ENCODE measurements around the gene TENM3.
"Not testable (repeated sequence)": the region's sequence is repeated elsewhere in the genome, so short reads cannot be mapped to it uniquely, and the experiment has no call there.

Gene TENM3

GRCh38 chr4:182351485-182351884 is 108.3 kb downstream of the TENM3 start:
- H3K79me2 ChIP-seq (ENCODE audit: control insufficient read depth, insufficient read depth, low read length, unreplicated experiment), result no peaks in the 10 kb centered on the region
- no peak overlapping the region for H3K4me3 ChIP-seq (ENCODE audit: low read depth, low read length)
- H3K27ac ChIP-seq (ENCODE audit: low read depth, low read length), result no peak overlapping the region
- H3K4me1 ChIP-seq (ENCODE audit: control insufficient read depth, insufficient read depth, low read length, unreplicated experiment), result no peaks in the 10 kb centered on the region
- no peak overlapping the region for H2AFZ ChIP-seq (ENCODE audit: low read length, unreplicated experiment)
- no peaks in the 10 kb centered on the region for H3K27me3 ChIP-seq (ENCODE audit: insufficient read depth, low read length)
- no peaks in the 10 kb centered on the region for H3K36me3 ChIP-seq (ENCODE audit: insufficient read depth, low read length)

GRCh38 chr4:182354106-182354505 is 110.9 kb downstream of the TENM3 start:
- Histone ChIP-seq H2AFZ (ENCODE audit: low read length, unreplicated experiment) (no peak overlapping the region), H3K4me3 (ENCODE audit: low read depth, low read length) (no peak overlapping the region), H3K4me1 (ENCODE audit: control insufficient read depth, insufficient read depth, low read length, unreplicated experiment) (no peaks in the 10 kb centered on the region), H3K36me3 (ENCODE audit: insufficient read depth, low read length) (no peaks in the 10 kb centered on the region), H3K27me3 (ENCODE audit: insufficient read depth, low read length) (no peaks in the 10 kb centered on the region), H3K79me2 (ENCODE audit: control insufficient read depth, insufficient read depth, low read length, unreplicated experiment) (no peaks in the 10 kb centered on the region), H3K27ac (ENCODE audit: low read depth, low read length) (no peak overlapping the region)

GRCh38 chr4:182354867-182355266 is 111.7 kb downstream of the TENM3 start:
- Histone ChIP-seq H3K27ac (ENCODE audit: low read depth, low read length) (no peak overlapping the region), H3K36me3 (ENCODE audit: insufficient read depth, low read length) (no peaks in the 10 kb centered on the region), H3K4me1 (ENCODE audit: control insufficient read depth, insufficient read depth, low read length, unreplicated experiment) (no peaks in the 10 kb centered on the region), H3K4me3 (ENCODE audit: low read depth, low read length) (no peak overlapping the region), H2AFZ (ENCODE audit: low read length, unreplicated experiment) (no peak overlapping the region), H3K79me2 (ENCODE audit: control insufficient read depth, insufficient read depth, low read length, unreplicated experiment) (no peaks in the 10 kb centered on the region), H3K27me3 (ENCODE audit: insufficient read depth, low read length) (no peaks in the 10 kb centered on the region)

GRCh38 chr4:182367153-182367552 is 124.0 kb downstream of the TENM3 start:
- Histone ChIP-seq H3K4me3 (ENCODE audit: low read depth, low read length) (no peak overlapping the region), H3K27ac (ENCODE audit: low read depth, low read length) (no peak overlapping the region)

GRCh38 chr4:182369211-182369610 is 126.0 kb downstream of the TENM3 start:
- H3K4me3 ChIP-seq (ENCODE audit: low read depth, low read length), result no peak overlapping the region
- peaks cover 5% of the 10 kb centered on the region for H3K4me1 ChIP-seq (ENCODE audit: control insufficient read depth, insufficient read depth, low read length, unreplicated experiment)
- H2AFZ ChIP-seq (ENCODE audit: low read length, unreplicated experiment), result no peak overlapping the region
- H3K36me3 ChIP-seq (ENCODE audit: insufficient read depth, low read length), result no peaks in the 10 kb centered on the region
- no peaks in the 10 kb centered on the region for H3K79me2 ChIP-seq (ENCODE audit: control insufficient read depth, insufficient read depth, low read length, unreplicated experiment)
- no peaks in the 10 kb centered on the region for H3K27me3 ChIP-seq (ENCODE audit: insufficient read depth, low read length)
- H3K27ac ChIP-seq (ENCODE audit: low read depth, low read length), result no peak overlapping the region

More at GRCh38 chr4:182367153-182367552, 124.0 kb downstream of the TENM3 start:
- Histone ChIP-seq H3K36me3 (ENCODE audit: insufficient read depth, low read length) (no peaks in the 10 kb centered on the region), H3K79me2 (ENCODE audit: control insufficient read depth, insufficient read depth, low read length, unreplicated experiment) (no peaks in the 10 kb centered on the region), H3K4me1 (ENCODE audit: control insufficient read depth, insufficient read depth, low read length, unreplicated experiment) (peaks cover 5% of the 10 kb centered on the region), H3K27me3 (ENCODE audit: insufficient read depth, low read length) (no peaks in the 10 kb centered on the region), H2AFZ (ENCODE audit: low read length, unreplicated experiment) (no peak overlapping the region)

- Histone ChIP-seq H3K4me1 (ENCODE audit: control insufficient read depth, insufficient read depth, low read length, unreplicated experiment) (peaks cover 5% of the 10 kb centered on the region), H3K79me2 (ENCODE audit: control insufficient read depth, insufficient read depth, low read length, unreplicated experiment) (no peaks in the 10 kb centered on the region), H3K27me3 (ENCODE audit: insufficient read depth, low read length) (no peaks in the 10 kb centered on the region), H3K36me3 (ENCODE audit: insufficient read depth, low read length) (no peaks in the 10 kb centered on the region), H2AFZ (ENCODE audit: low read length, unreplicated experiment) (no peak overlapping the region), H3K4me3 (ENCODE audit: low read depth, low read length) (no peak overlapping the region), H3K27ac (ENCODE audit: low read depth, low read length) (no peak overlapping the region)
Measured at GRCh38 chr4:182370491-182370890, 127.3 kb downstream of the TENM3 start.

- Histone ChIP-seq H3K27me3 (ENCODE audit: insufficient read depth, low read length) (no peaks in the 10 kb centered on the region), H3K27ac (ENCODE audit: low read depth, low read length) (no peak overlapping the region), H3K36me3 (ENCODE audit: insufficient read depth, low read length) (no peaks in the 10 kb centered on the region), H2AFZ (ENCODE audit: low read length, unreplicated experiment) (no peak overlapping the region), H3K4me1 (ENCODE audit: control insufficient read depth, insufficient read depth, low read length, unreplicated experiment) (no peaks in the 10 kb centered on the region), H3K4me3 (ENCODE audit: low read depth, low read length) (no peak overlapping the region), H3K79me2 (ENCODE audit: control insufficient read depth, insufficient read depth, low read length, unreplicated experiment) (no peaks in the 10 kb centered on the region)
Measured at GRCh38 chr4:182380771-182381181, 137.6 kb downstream of the TENM3 start.

GRCh38 chr4:182382941-182383340 is 139.7 kb downstream of the TENM3 start:
- Histone ChIP-seq H3K4me3 (ENCODE audit: low read depth, low read length) (no peak overlapping the region), H3K79me2 (ENCODE audit: control insufficient read depth, insufficient read depth, low read length, unreplicated experiment) (no peaks in the 10 kb centered on the region), H3K36me3 (ENCODE audit: insufficient read depth, low read length) (no peaks in the 10 kb centered on the region), H3K27me3 (ENCODE audit: insufficient read depth, low read length) (no peaks in the 10 kb centered on the region), H2AFZ (ENCODE audit: low read length, unreplicated experiment) (no peak overlapping the region), H3K4me1 (ENCODE audit: control insufficient read depth, insufficient read depth, low read length, unreplicated experiment) (no peaks in the 10 kb centered on the region), H3K27ac (ENCODE audit: low read depth, low read length) (no peak overlapping the region)

- no peak overlapping the region for H2AFZ ChIP-seq (ENCODE audit: low read length, unreplicated experiment)
- no peaks in the 10 kb centered on the region for H3K4me1 ChIP-seq (ENCODE audit: control insufficient read depth, insufficient read depth, low read length, unreplicated experiment)
- H3K27ac ChIP-seq (ENCODE audit: low read depth, low read length), result no peak overlapping the region
- H3K27me3 ChIP-seq (ENCODE audit: insufficient read depth, low read length), result no peaks in the 10 kb centered on the region
- H3K79me2 ChIP-seq (ENCODE audit: control insufficient read depth, insufficient read depth, low read length, unreplicated experiment), result no peaks in the 10 kb centered on the region
- no peaks in the 10 kb centered on the region for H3K36me3 ChIP-seq (ENCODE audit: insufficient read depth, low read length)
- no peak overlapping the region for H3K4me3 ChIP-seq (ENCODE audit: low read depth, low read length)
Measured at GRCh38 chr4:182384631-182385091, 141.5 kb downstream of the TENM3 start.

- no peaks in the 10 kb centered on the region for H3K79me2 ChIP-seq (ENCODE audit: control insufficient read depth, insufficient read depth, low read length, unreplicated experiment)
- H3K4me3 ChIP-seq (ENCODE audit: low read depth, low read length), result no peak overlapping the region
- H3K4me1 ChIP-seq (ENCODE audit: control insufficient read depth, insufficient read depth, low read length, unreplicated experiment), result no peaks in the 10 kb centered on the region
- H2AFZ ChIP-seq (ENCODE audit: low read length, unreplicated experiment), result no peak overlapping the region
- H3K36me3 ChIP-seq (ENCODE audit: insufficient read depth, low read length), result no peaks in the 10 kb centered on the region
- H3K27ac ChIP-seq (ENCODE audit: low read depth, low read length), result no peak overlapping the region
- no peaks in the 10 kb centered on the region for H3K27me3 ChIP-seq (ENCODE audit: insufficient read depth, low read length)
Measured at GRCh38 chr4:182385897-182386296, 142.7 kb downstream of the TENM3 start.

- H3K79me2 ChIP-seq (ENCODE audit: control insufficient read depth, insufficient read depth, low read length, unreplicated experiment); H2AFZ ChIP-seq (ENCODE audit: low read length, unreplicated experiment); H3K27me3 ChIP-seq (ENCODE audit: insufficient read depth, low read length); H3K27ac ChIP-seq (ENCODE audit: low read depth, low read length); H3K4me1 ChIP-seq (ENCODE audit: control insufficient read depth, insufficient read depth, low read length, unreplicated experiment); H3K4me3 ChIP-seq (ENCODE audit: low read depth, low read length); H3K36me3 ChIP-seq (ENCODE audit: insufficient read depth, low read length): not testable (repeated sequence)
Measured at GRCh38 chr4:182386576-182386975, 143.4 kb downstream of the TENM3 start.
